HG02623 (cell line): Measurements from ENCODE around the gene PPP1R11.
A peak's percentile ranks its signal among the peaks of the same experiment; 100 is the strongest.
"Not testable (repeated sequence)": the region's sequence is repeated elsewhere in the genome, so short reads cannot be mapped to it uniquely, and the experiment has no call there.

Experiments
- ATAC-seq: cut with Tn5 transposase; IDR thresholded peaks from one replicate; pipeline ENCODE4 v1.9.1; 2021; ENCODE audit warnings: moderate library complexity; ENCODE audit not compliant: unreplicated experiment

The PPP1R11 gene

DNA sequence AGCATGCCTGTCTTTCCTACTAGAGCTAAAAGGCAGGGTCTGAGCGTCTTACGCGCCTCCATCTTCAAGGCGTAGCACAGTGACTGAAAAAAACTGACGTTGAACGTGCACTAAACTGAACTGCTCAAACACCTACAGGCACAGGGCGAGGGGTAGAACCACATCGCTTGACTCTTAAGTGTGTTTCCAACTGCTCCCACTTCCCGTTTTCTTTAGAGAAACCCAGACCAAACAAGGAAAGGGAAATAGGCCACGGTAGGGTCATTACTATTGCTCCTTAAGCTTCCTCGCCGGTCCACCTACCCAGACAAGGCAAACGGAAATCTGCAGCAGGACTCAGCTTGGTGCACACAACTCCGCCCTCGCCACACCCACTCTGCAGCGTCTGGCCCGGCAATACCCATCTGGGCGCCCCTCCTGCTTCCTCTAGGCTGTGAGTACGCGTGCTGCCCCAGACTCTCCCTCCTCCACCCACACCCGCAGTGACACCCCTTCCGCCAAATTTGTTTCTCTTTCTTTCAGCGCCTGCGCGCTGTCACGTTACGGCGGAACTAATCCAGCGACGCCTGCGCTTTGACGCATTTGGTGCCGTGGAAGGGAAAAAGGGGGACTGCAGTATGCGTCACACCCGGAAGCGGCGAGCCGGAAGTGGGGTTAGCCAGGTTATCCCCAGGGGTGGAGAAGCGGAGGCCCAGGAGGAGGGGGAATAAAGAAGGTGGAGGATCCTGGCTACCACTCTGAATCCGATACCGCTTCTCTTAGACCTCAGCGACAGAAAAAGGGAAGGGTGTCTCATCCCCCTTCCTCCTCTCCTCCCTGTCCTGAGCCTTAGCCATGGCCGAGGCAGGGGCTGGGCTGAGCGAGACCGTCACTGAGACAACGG is at the start of gene PPP1R11:
Gene PPP1R11 (plus strand): TSS at position 622 of the 883 bp plus-strand sequence. CDS start 213 bp downstream, at position 835.
- ATAC-seq, result peak; percentile 93

- no peak for ATAC-seq
Measured at GRCh38 chr6:30019819-30020218, 47.2 kb upstream of the PPP1R11 start.

GRCh38 chr6:30020626-30021025 is 46.4 kb upstream of the PPP1R11 start:
- ATAC-seq, result no peak

DNA sequence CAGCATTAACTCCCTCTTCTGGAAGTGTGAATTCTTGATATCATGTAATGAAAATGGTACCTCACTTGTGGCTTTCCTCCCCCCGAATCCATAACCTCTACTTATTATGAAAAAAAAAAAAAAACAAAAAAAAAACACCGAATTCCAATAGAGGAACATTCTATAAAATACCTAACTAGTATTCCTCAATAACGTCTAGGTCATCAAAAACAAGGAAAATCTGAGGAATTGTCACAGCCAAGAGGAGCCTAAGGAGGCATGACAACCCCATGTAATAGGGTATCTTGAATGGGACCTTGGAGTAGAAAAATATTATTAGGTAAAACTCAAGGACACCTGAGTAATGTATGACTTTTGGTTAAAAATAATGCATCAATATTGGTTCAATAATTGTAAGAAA is 44.8 kb upstream of the PPP1R11 start:
- ATAC-seq, result no peak

DNA sequence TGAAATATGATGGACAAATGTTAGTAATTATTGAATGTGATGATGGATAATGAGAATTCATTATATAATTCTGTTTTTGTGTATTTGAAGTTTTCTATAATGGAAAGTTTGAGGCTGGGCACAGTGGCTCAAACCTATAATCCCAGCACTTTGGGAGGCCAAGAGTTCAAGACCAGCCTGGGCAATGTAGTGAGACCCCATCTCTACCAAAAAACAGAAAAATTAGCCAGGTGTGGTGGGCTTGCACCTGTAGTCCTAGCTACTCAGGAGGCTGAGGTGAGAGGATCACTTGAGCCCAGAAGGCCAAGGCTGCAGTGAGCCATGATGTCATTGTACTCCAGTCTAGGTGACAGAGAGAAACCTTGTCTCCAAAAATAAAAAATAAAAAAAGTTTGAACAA is 44.3 kb upstream of the PPP1R11 start:
- not testable (repeated sequence) for ATAC-seq

DNA sequence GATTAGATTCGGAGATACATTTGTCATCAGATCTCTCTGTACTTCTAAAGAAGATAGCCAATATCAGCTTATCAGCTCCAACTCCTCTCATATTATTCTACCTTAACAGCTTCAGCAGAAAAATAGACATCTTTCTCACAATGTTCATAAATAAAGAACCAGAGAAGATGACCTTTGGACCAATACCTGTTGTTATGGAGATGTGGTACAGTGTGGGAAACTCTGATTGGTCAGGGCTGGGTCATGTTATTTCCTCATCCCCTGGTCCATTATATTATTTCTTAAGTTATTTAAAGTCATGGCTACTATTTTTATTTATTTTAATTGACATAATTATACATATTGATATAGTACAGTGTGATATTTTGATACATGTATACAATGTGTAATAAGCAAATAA is 41.8 kb upstream of the PPP1R11 start:
- no peak for ATAC-seq

DNA sequence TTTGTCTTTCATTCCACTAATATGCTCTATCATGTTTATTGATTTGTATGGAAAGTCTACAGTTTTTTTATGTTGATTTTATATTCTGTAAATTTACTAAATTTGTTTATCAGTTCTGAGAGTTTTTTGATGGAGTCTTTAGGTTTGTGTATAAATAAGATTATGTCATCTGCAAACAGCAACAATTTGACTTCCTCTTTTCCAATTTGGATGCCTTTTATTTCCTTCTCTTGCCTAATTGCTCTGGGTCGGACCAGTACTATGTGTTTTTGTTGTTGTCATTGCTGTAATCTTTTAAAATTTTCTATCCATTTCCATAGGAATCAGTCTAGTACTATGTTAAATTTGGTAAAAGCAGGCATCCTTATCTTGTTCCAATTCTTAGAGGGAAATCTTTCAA is 37.4 kb upstream of the PPP1R11 start:
- no peak for ATAC-seq

- ATAC-seq, result no peak
Measured at GRCh38 chr6:30031381-30031780, 35.6 kb upstream of the PPP1R11 start.

DNA sequence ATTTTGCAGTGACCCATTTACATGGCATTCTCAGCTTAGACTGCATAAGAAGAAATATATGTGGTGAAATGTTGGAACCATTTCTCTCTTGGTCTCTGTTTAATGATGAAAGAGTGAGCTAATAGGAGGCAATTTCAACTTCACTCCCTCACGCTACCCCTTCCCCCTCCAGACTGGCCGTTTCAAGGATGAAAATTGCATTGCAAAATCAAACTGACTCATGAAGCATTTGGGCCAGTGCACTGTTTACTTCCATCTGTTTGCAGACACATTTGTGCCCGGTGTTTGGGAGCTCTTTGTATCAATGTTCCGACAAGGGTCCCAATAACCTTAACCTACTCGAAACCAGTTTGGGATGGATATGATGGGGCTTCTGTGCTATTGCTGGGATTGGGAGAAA is 33.6 kb upstream of the PPP1R11 start:
- not testable (repeated sequence) for ATAC-seq

DNA sequence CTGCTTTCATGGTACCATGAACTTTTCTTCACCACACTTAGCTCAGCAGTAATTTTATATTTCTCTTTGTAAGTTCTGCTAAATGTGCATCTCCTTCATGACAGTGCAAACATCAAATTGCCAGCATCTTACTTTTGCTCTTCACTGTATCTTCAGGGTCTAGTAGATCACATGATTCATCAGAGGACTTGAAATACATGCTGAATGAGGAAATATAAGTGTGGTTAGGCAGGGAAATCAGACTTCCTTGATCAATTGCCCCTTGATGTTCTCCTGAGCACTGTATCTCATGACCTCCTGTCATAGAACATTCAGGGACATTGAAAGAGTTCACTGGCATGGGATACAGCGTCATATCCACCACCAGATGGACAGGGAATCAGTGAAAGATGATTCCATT is 31.2 kb upstream of the PPP1R11 start:
- ATAC-seq, result no peak

DNA sequence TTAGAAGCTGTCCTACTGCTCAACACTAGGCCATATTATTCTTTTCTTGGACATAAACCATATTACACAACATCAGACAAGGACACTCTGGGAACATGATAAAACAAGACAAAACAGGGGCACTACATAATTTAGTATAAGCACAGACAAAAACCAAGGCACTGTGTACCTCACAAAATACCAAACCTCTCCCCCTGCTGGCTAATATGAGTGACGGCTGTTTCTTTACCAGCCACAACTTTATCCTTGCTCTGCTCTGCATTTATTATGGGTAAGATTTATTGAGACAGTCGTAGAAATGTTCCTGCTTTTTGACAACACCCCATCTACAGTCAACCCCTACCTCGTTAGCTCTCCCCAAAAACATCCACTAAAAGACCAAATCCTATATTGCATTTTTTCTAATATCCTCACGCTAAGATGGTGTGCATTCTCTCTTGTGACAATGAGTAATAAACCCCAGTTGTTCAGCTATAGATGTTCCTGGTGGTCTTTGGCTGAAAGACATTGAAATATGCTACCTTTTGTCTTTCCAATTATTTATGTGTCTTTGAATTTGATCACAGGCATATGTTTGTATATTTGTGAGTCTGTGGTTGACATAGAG is 29.7 kb upstream of the PPP1R11 start:
- ATAC-seq, result no peak

- ATAC-seq, result no peak
Measured at GRCh38 chr6:30041221-30041620, 25.8 kb upstream of the PPP1R11 start.

DNA sequence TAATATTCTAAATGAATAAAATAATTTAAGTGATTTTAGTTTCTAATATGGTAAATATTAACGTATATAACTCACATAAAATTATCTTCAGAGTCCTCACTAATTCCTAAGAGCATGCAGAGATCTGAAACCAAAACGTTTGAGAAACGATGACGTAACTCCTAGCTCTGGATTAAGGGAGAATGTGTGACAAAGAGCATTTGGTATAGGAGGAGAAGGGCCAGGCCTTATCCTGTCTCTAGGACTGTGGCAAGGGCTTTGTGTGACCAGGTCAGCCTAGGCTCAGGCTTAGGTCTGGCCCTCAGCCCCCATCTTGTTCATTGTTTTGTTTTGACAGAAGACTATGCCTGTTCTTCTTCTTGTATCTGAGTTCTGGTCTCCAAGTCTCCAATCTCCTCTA is 25.2 kb upstream of the PPP1R11 start:
- no peak for ATAC-seq

DNA sequence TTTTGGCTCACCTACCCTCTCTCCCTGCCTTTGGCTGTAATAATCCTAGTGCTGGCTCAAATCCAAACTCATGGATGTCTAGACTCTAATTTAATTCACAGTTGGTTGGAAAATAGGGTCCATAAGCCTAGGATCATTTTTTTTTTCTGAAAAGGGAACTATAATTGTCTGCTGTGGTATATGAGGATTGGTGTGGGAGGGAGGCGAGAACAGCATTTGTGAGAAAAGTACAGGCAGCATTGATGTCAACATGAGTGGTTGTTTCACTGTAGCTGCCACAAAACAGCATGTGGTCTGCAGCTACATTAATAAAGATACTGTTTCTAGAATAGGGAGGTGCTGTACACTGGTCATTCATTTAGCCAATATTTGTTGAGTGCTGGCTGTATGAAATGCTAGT is 24.5 kb upstream of the PPP1R11 start:
- no peak for ATAC-seq

GRCh38 chr6:30042914-30043313 is 24.1 kb upstream of the PPP1R11 start:
- no peak for ATAC-seq

DNA sequence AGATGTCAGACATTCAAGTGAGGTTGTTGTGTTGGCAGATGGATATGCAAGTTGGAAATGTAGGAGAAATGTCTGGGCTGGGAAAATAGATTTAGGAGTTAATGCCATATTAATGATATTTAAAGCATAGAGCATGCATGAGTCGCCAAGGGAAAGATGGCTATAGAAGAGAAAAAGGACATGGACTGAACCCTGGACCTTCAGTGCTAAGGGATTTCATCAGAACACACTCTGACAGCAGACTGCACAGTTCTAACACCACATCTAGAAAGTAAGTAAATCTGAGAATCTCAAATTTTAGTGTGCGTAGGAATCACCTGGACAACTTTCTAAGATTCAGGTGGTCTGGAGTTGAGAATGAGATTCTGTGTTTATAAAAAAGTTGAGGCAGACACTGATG is 23.3 kb upstream of the PPP1R11 start:
- ATAC-seq, result no peak

DNA sequence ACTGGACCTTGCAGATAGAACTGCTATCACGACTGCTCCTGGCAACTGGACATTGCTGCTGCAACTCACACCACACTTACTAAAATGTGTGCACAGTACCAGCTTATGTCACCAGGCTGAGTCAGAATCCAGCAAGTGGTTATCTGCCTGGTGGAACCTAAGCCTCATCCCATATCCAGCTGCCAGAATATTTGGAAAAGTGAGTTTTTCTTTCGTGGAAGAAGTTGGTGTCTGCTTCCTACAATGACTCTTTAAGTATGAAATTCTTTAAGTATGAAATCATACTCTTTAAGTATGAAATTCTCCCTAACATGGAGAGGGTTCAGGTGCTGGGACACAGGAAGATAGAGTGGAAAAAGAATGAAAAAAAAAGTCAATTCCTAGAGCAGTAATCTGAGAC is 22.4 kb upstream of the PPP1R11 start:
- no peak for ATAC-seq

- ATAC-seq, result no peak
Measured at GRCh38 chr6:30047220-30047619, 19.8 kb upstream of the PPP1R11 start.

GRCh38 chr6:30053682-30054081 is 13.3 kb upstream of the PPP1R11 start:
- no peak for ATAC-seq

DNA sequence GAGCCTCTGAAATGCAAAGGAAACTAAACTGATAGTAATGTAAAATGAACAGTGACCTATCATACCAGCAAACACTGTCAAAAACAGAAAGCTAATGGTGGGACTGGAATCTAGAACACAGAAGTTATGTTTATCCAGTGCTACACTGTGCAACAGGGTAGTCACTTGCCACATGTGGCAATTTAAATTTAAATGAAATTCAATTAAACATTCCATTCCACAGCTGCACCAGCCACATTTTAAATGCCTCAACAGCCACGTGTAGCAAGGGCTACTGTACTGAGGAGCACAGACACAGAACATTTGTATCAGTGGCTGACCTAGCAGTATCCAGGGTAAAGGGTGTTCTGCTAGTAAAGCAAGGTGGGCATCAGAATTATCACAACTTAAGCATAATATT is 11.5 kb upstream of the PPP1R11 start:
- ATAC-seq, result no peak

DNA sequence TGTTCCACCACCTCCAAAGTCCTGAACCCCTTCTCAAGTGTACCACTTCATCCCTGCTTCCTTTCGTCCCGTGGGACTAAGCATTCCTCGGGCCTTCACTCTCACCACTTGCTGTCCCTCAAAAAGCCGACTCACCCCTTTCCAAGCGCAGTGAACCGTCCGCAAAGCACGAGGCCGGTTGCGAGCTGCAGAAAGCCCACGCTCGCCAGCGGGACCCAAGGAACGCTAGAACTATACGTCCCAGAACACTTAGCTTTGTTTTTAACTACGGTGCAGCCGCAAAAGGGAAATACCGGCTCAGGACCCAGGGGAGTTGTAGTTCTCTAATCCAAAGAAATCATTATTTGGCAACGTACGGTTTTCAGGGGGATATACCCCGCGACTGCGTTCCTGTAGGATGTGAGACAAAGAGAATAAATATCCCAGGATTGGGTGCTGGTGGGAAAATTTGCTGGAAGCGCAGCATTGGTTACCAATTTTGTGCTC is 6.3 kb upstream of the PPP1R11 start:
- no peak for ATAC-seq
